Measurements from ENCODE around the gene IFT25.

IFT25 gene

GRCh38 chr1:53957194-53957818 lies 11.8 kb upstream of the IFT25 start:
- peak; percentile 94 for DNase-seq (ENCODE audit: low read depth)

GRCh38 chr1:53956308-53957168 lies 11.0 kb upstream of the IFT25 start:
- peak; percentile 80 for DNase-seq (ENCODE audit: low read depth)

GRCh38 chr1:53954128-53954527 lies 8.6 kb upstream of the IFT25 start:
- no peak for DNase-seq (ENCODE audit: low read depth)

GRCh38 chr1:53951697-53952096 lies 6.2 kb upstream of the IFT25 start:
- DNase-seq (ENCODE audit: low read depth) = no peak

GRCh38 chr1:53949023-53949990 lies 3.8 kb upstream of the IFT25 start:
- DNase-seq (ENCODE audit: low read depth) = peak; percentile 51

GRCh38 chr1:53948291-53948690 lies 2.8 kb upstream of the IFT25 start:
- DNase-seq (ENCODE audit: low read depth) = no peak

- no peak for DNase-seq (ENCODE audit: low read depth)
These were observed 1.8 kb upstream of the IFT25 start for GRCh38 chr1:53947172-53947907.

GRCh38 chr1:53946252-53947171 lies 1.0 kb upstream of the IFT25 start, which contains the start of gene LRRC42:
LRRC42 (plus strand) TSS chr1:53946350; CDS start chr1:53952000, 5,650 bp downstream.
- DNase-seq (ENCODE audit: low read depth) = no peak

GRCh38 chr1:53945183-53945432 lies 391 bp downstream of the IFT25 start:
- DNase-seq (ENCODE audit: low read depth) = no peak

GRCh38 chr1:53944469-53945182 lies 873 bp downstream of the IFT25 start:
- DNase-seq (ENCODE audit: low read depth) = no peak

GRCh38 chr1:53943490-53944043 lies 1.9 kb downstream of the IFT25 start:
- no peak for DNase-seq (ENCODE audit: low read depth)

GRCh38 chr1:53943090-53943489 lies 2.4 kb downstream of the IFT25 start:
- DNase-seq (ENCODE audit: low read depth) = no peak

GRCh38 chr1:53942127-53942957 lies 3.2 kb downstream of the IFT25 start:
- no peak for DNase-seq (ENCODE audit: low read depth)

- DNase-seq (ENCODE audit: low read depth) = peak; percentile 63
These were observed 7.2 kb downstream of the IFT25 start for GRCh38 chr1:53938136-53938830.

GRCh38 chr1:53936430-53936829 lies 9.1 kb downstream of the IFT25 start:
- DNase-seq (ENCODE audit: low read depth) = no peak

GRCh38 chr1:53934170-53934765 lies 11.2 kb downstream of the IFT25 start:
- DNase-seq (ENCODE audit: low read depth) = no peak

GRCh38 chr1:53931523-53931922 lies 14.0 kb downstream of the IFT25 start:
- DNase-seq (ENCODE audit: low read depth) = no peak

- DNase-seq (ENCODE audit: low read depth) = no peak
These were observed 14.6 kb downstream of the IFT25 start for GRCh38 chr1:53930932-53931331.

Measured in amniotic epithelial cell (primary cell).